ENCODE data around the gene PABPC1L. TPM values are rescaled to one million over a fixed set of nuclear protein-coding genes. Genes with fewer than 3 reads are reported as not detected.

The PABPC1L gene
- total and polyA plus RNA-seq, 2 of the 13 experiments (the other 11 are each of a cell fraction or from before 2014, with no cell fraction given) = 30.8 to 252 TPM

DNA sequence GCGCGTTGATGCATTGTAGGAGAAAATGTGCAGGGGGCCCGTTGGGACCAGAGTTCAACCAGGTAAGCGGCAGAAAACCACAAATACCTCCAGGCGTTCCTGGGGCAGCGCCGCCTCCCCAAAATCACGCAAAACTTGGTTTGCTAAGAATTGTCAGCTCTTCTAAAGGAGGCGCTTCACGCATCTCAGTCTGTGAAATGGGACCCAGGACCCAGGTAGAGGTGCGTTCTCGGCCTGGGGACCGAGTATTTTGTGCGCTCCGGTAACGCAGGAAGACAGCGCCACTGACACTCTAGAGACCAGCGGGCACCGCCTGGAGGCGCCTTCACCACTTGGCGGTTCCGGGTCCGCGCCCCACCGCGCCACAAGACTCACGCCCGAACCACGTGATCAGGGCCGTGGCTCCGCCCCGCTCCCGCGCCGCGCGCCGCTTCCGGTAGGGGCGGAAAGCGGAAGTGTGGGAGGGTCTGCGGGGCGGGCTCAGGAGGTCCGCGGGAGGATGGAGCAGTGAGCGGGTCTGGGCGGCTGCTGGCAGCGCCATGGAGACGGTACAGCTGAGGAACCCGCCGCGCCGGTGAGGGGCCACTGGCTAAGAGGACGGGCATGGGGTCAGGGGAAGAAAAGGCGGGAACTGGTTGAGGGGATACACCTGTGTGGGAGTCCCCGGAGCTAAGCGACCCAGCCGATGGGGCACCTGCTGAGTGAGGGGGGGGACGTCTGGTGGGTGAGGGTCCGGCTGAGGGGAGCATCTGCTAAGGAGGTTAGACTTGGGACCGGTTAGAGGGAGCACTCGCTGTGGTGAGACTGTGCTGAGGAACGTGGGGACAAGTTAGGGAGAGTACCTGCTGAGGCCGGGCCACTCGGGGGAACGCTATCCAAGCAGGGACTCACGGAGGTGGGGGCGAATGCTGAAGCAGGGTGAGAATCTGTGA is 56.4 kb downstream of the PABPC1L start, which contains the start of gene STK4 (continued):
- TF ChIP-seq NCOA2 (CRISPR knock-in tag; IDR thresholded peaks at IDR 0.05) = peak; percentile 44; the same call in 1 of the 2 replicates
- TF ChIP-seq, protein P1, sequence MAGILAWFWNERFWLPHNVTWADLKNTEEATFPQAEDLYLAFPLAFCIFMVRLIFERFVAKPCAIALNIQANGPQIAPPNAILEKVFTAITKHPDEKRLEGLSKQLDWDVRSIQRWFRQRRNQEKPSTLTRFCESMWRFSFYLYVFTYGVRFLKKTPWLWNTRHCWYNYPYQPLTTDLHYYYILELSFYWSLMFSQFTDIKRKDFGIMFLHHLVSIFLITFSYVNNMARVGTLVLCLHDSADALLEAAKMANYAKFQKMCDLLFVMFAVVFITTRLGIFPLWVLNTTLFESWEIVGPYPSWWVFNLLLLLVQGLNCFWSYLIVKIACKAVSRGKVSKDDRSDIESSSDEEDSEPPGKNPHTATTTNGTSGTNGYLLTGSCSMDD (CRISPR knock-in tag; IDR thresholded peaks at IDR 0.05) = no peak; the same call in none of the 2 replicates
- TF ChIP-seq ISX (CRISPR knock-in tag; conservative IDR thresholded peaks at IDR 0.05) = no peak
- no peak; the same call in 1 of the 2 replicates for TF ChIP-seq SIN3B (IDR thresholded peaks at IDR 0.05; ENCODE audit: low read length)
- TF ChIP-seq, protein P2, sequence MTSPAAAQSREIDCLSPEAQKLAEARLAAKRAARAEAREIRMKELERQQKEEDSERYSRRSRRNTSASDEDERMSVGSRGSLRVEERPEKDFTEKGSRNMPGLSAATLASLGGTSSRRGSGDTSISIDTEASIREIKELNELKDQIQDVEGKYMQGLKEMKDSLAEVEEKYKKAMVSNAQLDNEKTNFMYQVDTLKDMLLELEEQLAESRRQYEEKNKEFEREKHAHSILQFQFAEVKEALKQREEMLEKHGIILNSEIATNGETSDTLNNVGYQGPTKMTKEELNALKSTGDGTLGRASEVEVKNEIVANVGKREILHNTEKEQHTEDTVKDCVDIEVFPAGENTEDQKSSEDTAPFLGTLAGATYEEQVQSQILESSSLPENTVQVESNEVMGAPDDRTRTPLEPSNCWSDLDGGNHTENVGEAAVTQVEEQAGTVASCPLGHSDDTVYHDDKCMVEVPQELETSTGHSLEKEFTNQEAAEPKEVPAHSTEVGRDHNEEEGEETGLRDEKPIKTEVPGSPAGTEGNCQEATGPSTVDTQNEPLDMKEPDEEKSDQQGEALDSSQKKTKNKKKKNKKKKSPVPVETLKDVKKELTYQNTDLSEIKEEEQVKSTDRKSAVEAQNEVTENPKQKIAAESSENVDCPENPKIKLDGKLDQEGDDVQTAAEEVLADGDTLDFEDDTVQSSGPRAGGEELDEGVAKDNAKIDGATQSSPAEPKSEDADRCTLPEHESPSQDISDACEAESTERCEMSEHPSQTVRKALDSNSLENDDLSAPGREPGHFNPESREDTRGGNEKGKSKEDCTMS (CRISPR knock-in tag; conservative IDR thresholded peaks at IDR 0.05) = no peak; the same call in 1 of the 2 replicates
- TF ChIP-seq, protein P3, sequence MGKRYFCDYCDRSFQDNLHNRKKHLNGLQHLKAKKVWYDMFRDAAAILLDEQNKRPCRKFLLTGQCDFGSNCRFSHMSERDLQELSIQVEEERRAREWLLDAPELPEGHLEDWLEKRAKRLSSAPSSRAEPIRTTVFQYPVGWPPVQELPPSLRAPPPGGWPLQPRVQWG (CRISPR knock-in tag; IDR thresholded peaks at IDR 0.05; ENCODE audit: borderline replicate concordance, low read depth) = no peak
- TF ChIP-seq, protein P4, sequence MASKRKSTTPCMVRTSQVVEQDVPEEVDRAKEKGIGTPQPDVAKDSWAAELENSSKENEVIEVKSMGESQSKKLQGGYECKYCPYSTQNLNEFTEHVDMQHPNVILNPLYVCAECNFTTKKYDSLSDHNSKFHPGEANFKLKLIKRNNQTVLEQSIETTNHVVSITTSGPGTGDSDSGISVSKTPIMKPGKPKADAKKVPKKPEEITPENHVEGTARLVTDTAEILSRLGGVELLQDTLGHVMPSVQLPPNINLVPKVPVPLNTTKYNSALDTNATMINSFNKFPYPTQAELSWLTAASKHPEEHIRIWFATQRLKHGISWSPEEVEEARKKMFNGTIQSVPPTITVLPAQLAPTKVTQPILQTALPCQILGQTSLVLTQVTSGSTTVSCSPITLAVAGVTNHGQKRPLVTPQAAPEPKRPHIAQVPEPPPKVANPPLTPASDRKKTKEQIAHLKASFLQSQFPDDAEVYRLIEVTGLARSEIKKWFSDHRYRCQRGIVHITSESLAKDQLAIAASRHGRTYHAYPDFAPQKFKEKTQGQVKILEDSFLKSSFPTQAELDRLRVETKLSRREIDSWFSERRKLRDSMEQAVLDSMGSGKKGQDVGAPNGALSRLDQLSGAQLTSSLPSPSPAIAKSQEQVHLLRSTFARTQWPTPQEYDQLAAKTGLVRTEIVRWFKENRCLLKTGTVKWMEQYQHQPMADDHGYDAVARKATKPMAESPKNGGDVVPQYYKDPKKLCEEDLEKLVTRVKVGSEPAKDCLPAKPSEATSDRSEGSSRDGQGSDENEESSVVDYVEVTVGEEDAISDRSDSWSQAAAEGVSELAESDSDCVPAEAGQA (IDR thresholded peaks at IDR 0.05; ENCODE audit: low read depth) = peak; percentile 77; the same call in 1 of the 2 replicates
- TF ChIP-seq, protein P4 (CRISPR knock-in tag; IDR thresholded peaks at IDR 0.05; ENCODE audit: borderline replicate concordance) = 0 out of 2 replicates have a peak, but pooled peaks have one; percentile 37
- TF ChIP-seq ZNF260 (CRISPR knock-in tag; IDR thresholded peaks at IDR 0.05; ENCODE audit: borderline replicate concordance, low read depth) = no peak
- TF ChIP-seq KLF11 (CRISPR knock-in tag; IDR thresholded peaks at IDR 0.05) = peak; percentile 92; the same call in 1 of the 2 replicates
- TF ChIP-seq SMARCC2 (IDR thresholded peaks at IDR 0.05) = no peak
- no peak for TF ChIP-seq THYN1 (CRISPR knock-in tag; IDR thresholded peaks at IDR 0.05; ENCODE audit: borderline replicate concordance, low read depth)
- TF ChIP-seq, protein P5, sequence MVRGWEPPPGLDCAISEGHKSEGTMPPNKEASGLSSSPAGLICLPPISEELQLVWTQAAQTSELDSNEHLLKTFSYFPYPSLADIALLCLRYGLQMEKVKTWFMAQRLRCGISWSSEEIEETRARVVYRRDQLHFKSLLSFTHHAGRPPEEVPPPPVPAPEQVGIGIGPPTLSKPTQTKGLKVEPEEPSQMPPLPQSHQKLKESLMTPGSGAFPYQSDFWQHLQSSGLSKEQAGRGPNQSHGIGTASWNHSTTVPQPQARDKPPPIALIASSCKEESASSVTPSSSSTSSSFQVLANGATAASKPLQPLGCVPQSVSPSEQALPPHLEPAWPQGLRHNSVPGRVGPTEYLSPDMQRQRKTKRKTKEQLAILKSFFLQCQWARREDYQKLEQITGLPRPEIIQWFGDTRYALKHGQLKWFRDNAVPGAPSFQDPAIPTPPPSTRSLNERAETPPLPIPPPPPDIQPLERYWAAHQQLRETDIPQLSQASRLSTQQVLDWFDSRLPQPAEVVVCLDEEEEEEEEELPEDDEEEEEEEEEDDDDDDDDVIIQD (CRISPR knock-in tag; IDR thresholded peaks at IDR 0.05; ENCODE audit: low read depth) = peak; percentile 78
- peak; percentile 86; the same call in 1 of the 2 replicates for TF ChIP-seq ZSCAN29 (CRISPR knock-in tag; conservative IDR thresholded peaks at IDR 0.05)
- TF ChIP-seq NFIB (CRISPR knock-in tag; IDR thresholded peaks at IDR 0.05; ENCODE audit: borderline replicate concordance) = no peak

Data from HepG2 (cell line).